Measurements from ENCODE around the gene RIT2.
A peak's percentile ranks its signal among the peaks of the same experiment; 100 is the strongest.

The RIT2 gene

GRCh38 chr18:43046322-43046721 is 69.2 kb downstream of the RIT2 start:
- FAIRE-seq, result peak; percentile 21
- TF ChIP-seq, protein P1, sequence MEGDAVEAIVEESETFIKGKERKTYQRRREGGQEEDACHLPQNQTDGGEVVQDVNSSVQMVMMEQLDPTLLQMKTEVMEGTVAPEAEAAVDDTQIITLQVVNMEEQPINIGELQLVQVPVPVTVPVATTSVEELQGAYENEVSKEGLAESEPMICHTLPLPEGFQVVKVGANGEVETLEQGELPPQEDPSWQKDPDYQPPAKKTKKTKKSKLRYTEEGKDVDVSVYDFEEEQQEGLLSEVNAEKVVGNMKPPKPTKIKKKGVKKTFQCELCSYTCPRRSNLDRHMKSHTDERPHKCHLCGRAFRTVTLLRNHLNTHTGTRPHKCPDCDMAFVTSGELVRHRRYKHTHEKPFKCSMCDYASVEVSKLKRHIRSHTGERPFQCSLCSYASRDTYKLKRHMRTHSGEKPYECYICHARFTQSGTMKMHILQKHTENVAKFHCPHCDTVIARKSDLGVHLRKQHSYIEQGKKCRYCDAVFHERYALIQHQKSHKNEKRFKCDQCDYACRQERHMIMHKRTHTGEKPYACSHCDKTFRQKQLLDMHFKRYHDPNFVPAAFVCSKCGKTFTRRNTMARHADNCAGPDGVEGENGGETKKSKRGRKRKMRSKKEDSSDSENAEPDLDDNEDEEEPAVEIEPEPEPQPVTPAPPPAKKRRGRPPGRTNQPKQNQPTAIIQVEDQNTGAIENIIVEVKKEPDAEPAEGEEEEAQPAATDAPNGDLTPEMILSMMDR (IDR thresholded peaks at IDR 0.05; ENCODE audit: insufficient read depth, missing control alignments), result no peak

GRCh38 chr18:43043626-43044025 is 71.9 kb downstream of the RIT2 start:
- DNase-seq (ENCODE audit: insufficient read length, low spot score), result no peak
- TF ChIP-seq, protein P1 (IDR thresholded peaks at IDR 0.05; ENCODE audit: insufficient read depth, missing control alignments), result no peak
- no peak for FAIRE-seq

More at GRCh38 chr18:43046322-43046721, 69.2 kb downstream of the RIT2 start:
- DNase-seq (ENCODE audit: insufficient read length, low spot score), result no peak

DNA sequence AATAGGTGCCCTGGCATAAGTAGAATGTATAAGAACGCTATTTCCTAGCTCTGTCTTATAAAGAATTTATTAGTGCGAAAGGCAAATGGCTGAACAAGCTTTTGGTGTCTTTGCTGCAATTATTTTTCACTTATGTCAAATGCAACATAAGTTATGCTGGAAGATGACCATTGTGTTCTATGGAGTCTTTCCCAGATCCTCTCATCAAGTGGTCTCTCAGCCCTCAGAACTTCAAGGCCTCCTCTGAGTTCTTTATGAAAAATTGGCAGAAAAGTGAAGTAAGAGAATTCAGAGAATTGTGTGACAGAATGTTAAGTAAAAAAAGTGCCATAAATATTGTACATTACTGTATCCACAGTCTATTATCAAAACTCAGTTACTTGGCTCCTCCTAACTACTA is 75.2 kb downstream of the RIT2 start:
- DNase-seq (ENCODE audit: insufficient read length, low spot score), result no peak
- FAIRE-seq, result no peak
- TF ChIP-seq, protein P1 (IDR thresholded peaks at IDR 0.05; ENCODE audit: insufficient read depth, missing control alignments), result no peak

GRCh38 chr18:43034683-43035500 is 80.6 kb downstream of the RIT2 start:
- DNase-seq (ENCODE audit: insufficient read length, low spot score) (no peak), FAIRE-seq (no peak)
- TF ChIP-seq, protein P1 (IDR thresholded peaks at IDR 0.05; ENCODE audit: insufficient read depth, missing control alignments), result no peak

DNA sequence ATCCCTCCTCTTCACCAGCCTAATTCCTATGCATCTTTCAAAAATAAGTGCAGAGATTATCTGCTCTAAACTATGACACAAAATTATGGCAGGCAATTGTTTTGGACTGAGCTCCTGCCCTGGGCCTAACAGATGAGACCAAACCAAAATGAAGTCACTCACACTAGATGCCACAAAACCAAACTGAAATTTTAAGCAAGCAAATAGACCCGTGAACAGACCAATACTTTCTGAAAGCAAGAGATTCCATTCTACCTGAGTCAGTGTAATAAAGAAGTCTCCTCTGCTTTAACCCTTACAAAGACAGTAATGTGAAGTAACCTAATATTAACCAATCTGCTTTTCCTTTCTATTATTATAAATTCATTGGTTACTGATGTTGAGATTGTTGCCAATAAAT is 84.3 kb downstream of the RIT2 start:
- no peak for FAIRE-seq

DNA sequence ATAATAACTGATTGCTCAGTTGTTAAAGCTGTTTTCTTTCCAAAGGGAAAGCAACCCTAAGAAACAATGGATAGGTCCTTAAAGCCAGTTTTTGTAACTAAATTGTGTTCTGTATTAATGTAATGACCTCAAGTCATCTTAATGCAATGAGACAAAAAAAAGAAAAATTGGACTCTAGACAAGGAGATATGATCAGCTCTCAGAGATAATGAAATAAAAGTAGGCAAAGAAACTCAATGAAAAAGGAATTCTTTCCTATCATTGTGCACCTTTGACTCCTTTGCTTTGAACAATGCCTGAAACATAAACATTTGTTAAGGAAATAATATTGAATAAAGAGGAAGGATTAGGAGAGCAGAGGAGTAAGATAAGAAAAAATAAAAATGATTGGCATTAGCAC is 86.1 kb downstream of the RIT2 start:
- FAIRE-seq, result no peak
- TF ChIP-seq, protein P1 (IDR thresholded peaks at IDR 0.05; ENCODE audit: insufficient read depth, missing control alignments), result no peak
- DNase-seq (ENCODE audit: insufficient read length, low spot score), result no peak

More for the DNA sequence above, 84.3 kb downstream of the RIT2 start:
- TF ChIP-seq, protein P1 (IDR thresholded peaks at IDR 0.05; ENCODE audit: insufficient read depth, missing control alignments), result no peak
- DNase-seq (ENCODE audit: insufficient read length, low spot score), result no peak

- FAIRE-seq, result peak; percentile 85
- DNase-seq (ENCODE audit: insufficient read length, low spot score), result no peak
- TF ChIP-seq, protein P1 (IDR thresholded peaks at IDR 0.05; ENCODE audit: insufficient read depth, missing control alignments), result no peak
Observed at GRCh38 chr18:43022874-43023273, 92.6 kb downstream of the RIT2 start.

All from D721Med (cell line).